ENCODE data around the gene SIM1. TPM values are rescaled to one million over a fixed set of nuclear protein-coding genes. Genes with fewer than 3 reads are reported as not detected.

Gene SIM1
- polyA plus RNA-seq, 3 donors = 0.22 to 0.93 TPM; not detected in 1

DNA sequence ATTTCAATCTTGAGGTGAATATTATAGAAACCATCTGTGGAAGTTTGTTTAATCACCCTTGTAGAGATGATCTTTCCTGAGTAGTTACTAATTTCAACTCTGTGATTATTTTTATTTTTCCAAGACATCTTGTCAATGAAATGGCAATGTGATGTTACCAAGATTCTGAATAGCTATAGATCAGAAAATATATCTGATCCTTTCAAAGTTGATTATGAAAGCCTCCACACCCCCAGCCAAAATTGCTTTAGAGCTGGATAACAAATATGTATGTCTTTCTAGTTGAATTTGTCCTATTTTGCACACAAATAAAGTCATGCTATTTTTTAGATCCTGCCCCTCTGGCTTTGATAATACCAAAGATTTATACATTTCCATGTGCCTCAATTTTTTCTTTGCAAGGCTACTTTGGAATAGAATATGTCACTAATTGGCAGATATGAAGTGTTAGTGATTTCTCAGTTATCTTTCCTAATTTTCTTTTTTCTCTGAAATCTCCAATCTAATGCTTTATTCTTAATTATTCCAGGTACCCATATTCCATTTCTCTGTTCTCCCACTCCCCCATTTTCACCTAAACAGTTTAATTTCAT lies 5.0 kb downstream of the SIM1 start:
- no peak overlapping the region for H3K27ac ChIP-seq (ENCODE audit: low read depth, low read length)

GRCh38 chr6:100458841-100459591 lies 5.7 kb downstream of the SIM1 start:
- H3K27ac ChIP-seq (ENCODE audit: low read depth, low read length) = no peak overlapping the region
- WGBS, 3 donors = 21 to 57% (median 27%) methylated on average over 10 of the region's 10 CpGs

GRCh38 chr6:100457311-100457990 lies 7.3 kb downstream of the SIM1 start:
- 22 to 45% (median 22%) methylated on average over 34 of the region's 34 CpGs for WGBS, 3 donors
- H3K27ac ChIP-seq (ENCODE audit: low read depth, low read length) = no peak overlapping the region

DNA sequence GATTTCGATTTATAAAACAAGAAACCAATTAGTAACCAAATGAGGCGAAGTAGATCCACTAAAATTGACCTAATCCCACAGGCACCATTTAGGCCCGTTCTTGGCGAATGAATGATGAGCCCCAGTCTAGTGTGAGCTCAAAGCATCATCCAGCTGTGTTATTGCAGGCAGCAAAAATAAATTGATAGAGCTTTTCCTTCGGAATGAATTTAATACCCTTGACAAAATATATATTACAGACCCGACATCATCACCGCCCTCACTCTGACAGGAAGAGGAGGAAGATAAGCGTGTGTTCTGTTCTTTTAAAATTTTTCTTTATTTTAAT lies 7.8 kb downstream of the SIM1 start:
- H3K27ac ChIP-seq (ENCODE audit: low read depth, low read length) = no peak overlapping the region
- 23 to 49% (median 25%) methylated on average over 8 of the region's 8 CpGs for WGBS, 3 donors

- WGBS, 3 donors = 8 to 13% (median 13%) methylated on average over 24 of the region's 24 CpGs
- no peak overlapping the region for H3K27ac ChIP-seq (ENCODE audit: low read depth, low read length)
These were observed 8.4 kb downstream of the SIM1 start for GRCh38 chr6:100456141-100456907.

GRCh38 chr6:100455230-100456124 lies 9.2 kb downstream of the SIM1 start:
- no peak overlapping the region for H3K27ac ChIP-seq (ENCODE audit: low read depth, low read length)
- 7 to 9% (median 8%) methylated on average over 54 of the region's 54 CpGs for WGBS, 3 donors

- no peak overlapping the region for H3K27ac ChIP-seq (ENCODE audit: low read depth, low read length)
- WGBS, 3 donors = 14 to 34% (median 20%) methylated on average over 14 of the region's 14 CpGs
These were observed 10.0 kb downstream of the SIM1 start for GRCh38 chr6:100454551-100455229.

- WGBS, 3 donors = 7 to 31% (median 9%) methylated on average over 36 of the region's 36 CpGs
- no peak overlapping the region for H3K27ac ChIP-seq (ENCODE audit: low read depth, low read length)
These were observed 10.8 kb downstream of the SIM1 start for GRCh38 chr6:100453701-100454521.

DNA sequence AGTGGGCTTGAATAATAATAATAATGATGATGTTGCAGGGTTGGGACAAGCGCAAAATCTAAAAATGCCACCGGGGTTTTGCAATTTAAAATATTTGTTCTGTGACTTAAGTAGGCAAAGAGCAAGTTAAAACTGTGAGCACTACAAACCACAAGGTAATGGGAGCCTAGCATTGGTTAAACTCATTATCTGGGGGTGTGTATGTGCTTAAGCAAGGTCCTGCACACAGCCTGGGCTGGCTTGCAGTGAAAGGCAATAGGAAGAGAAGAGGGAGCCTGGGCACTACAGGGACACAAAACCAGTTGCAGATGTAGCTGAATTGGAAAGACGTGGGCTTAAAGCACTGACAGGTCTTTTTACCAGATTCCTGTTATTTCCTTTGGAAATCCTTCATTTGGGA lies 11.7 kb downstream of the SIM1 start:
- no peak overlapping the region for H3K27ac ChIP-seq (ENCODE audit: low read depth, low read length)

GRCh38 chr6:100451577-100451976 lies 13.1 kb downstream of the SIM1 start:
- no peak overlapping the region for H3K27ac ChIP-seq (ENCODE audit: low read depth, low read length)
- 56 to 76% (median 71%) methylated on average over 1 of the region's 1 CpG for WGBS, 3 donors

More for the DNA sequence above, 11.7 kb downstream of the SIM1 start:
- WGBS, 3 donors = 5 to 66% (median 12%) methylated on average over 3 of the region's 3 CpGs

DNA sequence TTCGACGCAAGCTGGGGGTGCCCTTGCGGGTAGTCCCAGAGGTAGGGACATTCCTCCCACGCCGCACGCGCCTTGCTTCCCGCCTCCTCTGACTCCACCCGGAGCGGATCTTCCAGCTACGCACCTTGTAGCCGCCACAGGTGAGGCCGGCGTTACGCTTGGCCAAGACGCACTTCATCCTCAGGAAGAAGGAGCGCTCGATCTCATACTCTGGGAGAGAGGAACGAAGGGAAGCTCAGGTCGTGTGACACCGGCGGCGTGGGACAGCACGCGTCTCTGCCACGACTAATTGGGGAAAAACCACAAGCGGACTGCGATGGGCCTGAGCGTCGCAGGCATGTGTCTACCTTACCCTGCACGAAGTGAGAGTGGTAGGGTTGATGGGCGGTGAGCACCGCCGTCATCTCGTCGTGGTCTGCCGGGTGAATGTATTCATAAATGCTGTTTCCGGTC lies 15.5 kb downstream of the SIM1 start:
- 11 to 59% (median 14%) methylated on average over 38 of the region's 38 CpGs for WGBS, 3 donors
- H3K27ac ChIP-seq (ENCODE audit: low read depth, low read length) = no peak overlapping the region

DNA sequence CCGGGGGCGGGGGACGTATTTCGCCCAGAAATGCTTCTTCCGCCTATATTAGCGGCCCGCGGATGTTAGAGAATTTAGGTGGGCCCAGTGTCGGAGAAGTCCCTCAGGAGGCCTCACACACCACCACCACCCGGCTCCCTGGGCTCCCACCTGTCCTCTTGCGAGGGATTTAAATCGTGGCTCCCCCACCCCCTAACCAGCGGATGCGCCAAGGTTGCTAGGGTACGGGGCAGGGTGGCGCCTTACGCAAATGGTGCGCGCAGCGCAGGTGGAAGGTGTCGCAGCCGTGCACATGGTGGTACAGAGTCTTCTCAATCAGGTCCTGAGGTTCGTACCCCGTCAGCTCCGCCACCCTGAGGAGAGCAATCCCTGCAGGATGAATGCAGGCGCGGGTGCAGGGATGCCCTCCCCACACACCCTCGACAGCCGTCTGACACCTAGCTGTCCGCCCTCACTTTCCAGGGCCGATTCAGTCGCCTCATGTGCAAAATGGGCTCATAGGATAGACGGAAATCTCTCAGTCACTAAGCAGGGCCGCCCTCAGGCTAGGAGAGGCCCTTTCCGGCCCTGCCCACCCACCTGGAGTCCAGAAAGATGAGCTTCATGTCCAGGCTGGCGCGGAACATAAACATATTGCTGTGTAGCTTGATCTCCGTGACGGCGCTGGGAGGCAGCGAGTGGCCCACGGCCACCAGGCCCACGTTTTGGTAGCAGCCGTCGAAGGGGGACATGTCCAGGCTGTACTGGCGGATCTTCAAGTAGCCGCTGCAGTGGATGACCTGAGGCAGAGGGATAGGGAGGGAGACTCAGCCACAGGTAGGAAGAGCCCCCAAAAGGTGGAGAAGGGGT lies 16.6 kb downstream of the SIM1 start:
- no peak overlapping the region for H3K27ac ChIP-seq (ENCODE audit: low read depth, low read length)
- WGBS, 3 donors = 13 to 62% (median 14%) methylated on average over 47 of the region's 47 CpGs

GRCh38 chr6:100447081-100447899 lies 17.4 kb downstream of the SIM1 start:
- H3K27ac ChIP-seq (ENCODE audit: low read depth, low read length) = no peak overlapping the region
- WGBS, 3 donors = 8 to 53% (median 10%) methylated on average over 38 of the region's 38 CpGs

DNA sequence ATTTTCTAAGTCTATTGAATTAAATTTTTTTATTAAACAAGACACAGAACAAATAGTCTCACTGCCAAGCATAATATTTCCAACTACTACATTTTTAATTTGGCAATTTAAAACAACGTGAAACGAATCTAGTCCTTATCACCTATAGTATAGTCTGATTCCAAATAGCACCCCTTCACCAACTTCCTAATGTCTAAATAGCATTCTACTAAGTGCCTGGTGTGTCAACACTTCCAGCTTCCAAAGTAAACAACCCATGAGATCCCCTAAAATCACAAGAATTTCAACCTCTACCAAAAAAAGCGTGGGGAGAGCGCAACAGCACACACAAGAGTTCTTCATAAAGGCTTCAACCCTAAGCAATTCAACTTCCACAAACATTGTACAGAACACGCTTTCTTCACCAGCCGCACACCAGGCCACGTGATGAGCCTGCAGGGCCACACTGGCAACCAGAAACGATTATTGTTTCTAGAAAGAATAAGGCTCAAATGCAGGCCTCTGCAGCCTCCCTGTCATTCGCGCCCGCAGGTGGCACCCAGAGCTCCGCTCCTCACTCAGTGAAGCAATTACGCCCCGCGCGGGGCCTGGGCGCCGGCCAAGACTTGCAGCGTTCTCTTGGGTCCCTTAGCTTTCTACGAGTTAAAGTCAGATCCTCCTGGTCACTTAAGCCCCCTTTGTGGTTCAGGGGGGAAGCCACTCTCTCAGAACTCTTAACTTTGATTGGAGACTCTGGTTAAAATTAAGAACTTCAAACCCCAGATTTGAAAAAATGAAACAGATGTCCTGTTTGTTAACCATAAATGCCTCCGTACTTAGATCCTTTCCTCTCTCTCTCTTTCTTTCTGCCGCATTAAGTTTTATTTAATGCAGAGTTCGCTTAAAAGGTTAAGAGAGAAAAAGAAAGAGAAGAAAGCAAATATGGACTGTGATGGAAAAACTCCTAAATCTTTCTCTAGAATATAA lies 18.3 kb downstream of the SIM1 start:
- 9 to 36% (median 11%) methylated on average over 23 of the region's 23 CpGs for WGBS, 3 donors
- H3K27ac ChIP-seq (ENCODE audit: low read depth, low read length) = no peak overlapping the region
